Sigmoid colon (tissue), 7 donors: Measurements from ENCODE around the gene PIRT. TPM values are rescaled to one million over a fixed set of nuclear protein-coding genes. Genes with fewer than 3 reads are reported as not detected.

ENCODE experiments used
- DNase-seq: peaks from one replicate; pipeline ENCODE4 v3.0.0-alpha.2; 2019
- H3K27ac ChIP-seq, 4 donors: fragments of 200-600 bp; sonication (generic); one replicate each; pipeline ENCODE4 v1.5.1; 2016 to 2019; ENCODE audit warnings: mild to moderate bottlenecking in 1 of 4
- H3K27me3 ChIP-seq, 3 donors: fragments of 200-600 bp; sonication (generic); one replicate each; pipeline ENCODE4 v1.5.1; 2019; ENCODE audit warnings: mild to moderate bottlenecking in 1 of 3
- H3K36me3 ChIP-seq, 4 donors: fragments of 200-600 bp; sonication (generic); one replicate each; pipeline ENCODE4 v1.5.1; 2016 to 2019
- H3K4me1 ChIP-seq, 4 donors: fragments of 200-600 bp; sonication (generic); one replicate each; pipeline ENCODE4 v1.5.1; 2017 to 2019
- H3K4me3 ChIP-seq, 4 donors: fragments of 200-600 bp; sonication (generic); one replicate each; pipeline ENCODE4 v1.5.1; 2017 to 2019; ENCODE audit warnings: mild to moderate bottlenecking in 2 of 4, moderate library complexity in 1 of 4
- H3K9me3 ChIP-seq, 4 donors: fragments of 200-600 bp in 3 of 4; sonication (generic) in 3 of 4; one replicate each; pipeline versions ENCODE4 v1.5.1 to v1.6.1; 2013 to 2019
- CTCF ChIP-seq, 4 experiments: fragments of 450-650 bp in 3 of 4; fragments of 200-600 bp in 1 of 4; IDR thresholded peaks; one replicate each; pipeline ENCODE4 v1.5.1; 2016 to 2019; ENCODE audit warnings: antibody characterized with exemption in 4 of 4, mild to moderate bottlenecking in 3 of 4, moderate library complexity in 2 of 4
- EP300 ChIP-seq, 4 donors: sonication (generic); formaldehyde crosslinking; IDR thresholded peaks; one replicate each; pipeline ENCODE4 v1.6.1; 2017; ENCODE audit warnings: antibody characterized with exemption in 4 of 4
- POLR2A ChIP-seq, 2 donors: fragments of 450-650 bp; IDR thresholded peaks; one replicate each; pipeline ENCODE4 v1.6.1; 2016; ENCODE audit warnings: antibody characterized with exemption in 2 of 2, mild to moderate bottlenecking in 2 of 2, moderate library complexity in 2 of 2
- POLR2AphosphoS5 ChIP-seq, 4 donors: sonication (generic); formaldehyde crosslinking; IDR thresholded peaks; one replicate each; pipeline ENCODE4 v1.6.1; 2017; ENCODE audit warnings: antibody characterized with exemption in 4 of 4
- WGBS, 2 donors: extraction: QIAGEN DNeasy Blood & Tissue Kit; methylation state at CpG; one replicate each; pipeline ENCODE4 v1.1.7; 2013; 5-methylcytosine and 5-hydroxymethylcytosine counted together
- intact Hi-C: fragments of 100-400 bp; cut with DNase I; formaldehyde crosslinking; loops from one replicate; pipeline ENCODE4 v1.15.1; 2023
- polyA plus RNA-seq, 3 donors: library from polyadenylated mRNA; stranded (reverse); fragments of 200-250 nt; gene quantifications; one replicate each; pipeline ENCODE4 v1.2.3, GENCODE V29; 2013
- total RNA-seq, 4 donors: library from RNA; depleted of rRNA; stranded (reverse); fragments of >200 nt; gene quantifications; one replicate each; pipeline ENCODE4 v1.1.0, GENCODE V29; 2016
- donor health status: healthy with polysubstance abuse.
- donor health status: Bipolar disorder and iron deficiency.
- donor health status: healthy.

Gene PIRT
- total and polyA plus RNA-seq, 7 donors = 0.46 to 10.3 (median 3.6) TPM

DNA sequence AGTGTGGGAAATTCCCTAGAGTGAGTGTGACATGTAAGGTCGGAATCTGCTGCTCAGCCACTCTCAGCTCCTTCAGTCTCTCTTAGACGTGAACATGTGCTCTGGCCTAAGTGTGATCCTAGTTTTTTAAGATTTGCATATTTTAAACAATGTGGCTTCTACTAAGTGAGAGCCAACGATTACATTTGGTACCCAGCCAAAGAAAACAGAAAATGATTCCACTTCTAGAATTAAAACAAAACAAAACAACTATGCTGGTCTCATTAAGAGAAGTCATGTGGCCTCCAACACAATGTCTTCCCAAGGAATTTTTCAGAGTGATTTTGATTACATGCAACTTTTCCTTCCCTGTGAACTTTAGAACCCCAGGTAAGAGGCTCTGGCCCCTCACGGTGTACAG, 44.1 kb downstream of the PIRT start:
- no peak overlapping the region for H3K27ac ChIP-seq

GRCh38 chr17:10793256-10793655, 44.6 kb downstream of the PIRT start:
- WGBS, 2 donors = 88 to 91% methylated on average over 7 of the region's 7 CpGs

More for the DNA sequence above, 44.1 kb downstream of the PIRT start:
- intact Hi-C loops = no loop called here
- Histone ChIP-seq H3K4me3 (no peak overlapping the region), H3K4me1 (peaks cover 0 to 6% (median 2%) of the 10 kb centered on the region in 4 donors), H3K9me3 (no peaks in the 10 kb centered on the region), H3K27me3 (no peaks in the 10 kb centered on the region), H3K36me3 (no peaks in the 10 kb centered on the region)
- TF ChIP-seq POLR2A (IDR thresholded peaks at IDR 0.05) = no peak
- TF ChIP-seq EP300 (IDR thresholded peaks at IDR 0.05) = no peak
- TF ChIP-seq POLR2AphosphoS5 (IDR thresholded peaks at IDR 0.05) = no peak
- no peak for TF ChIP-seq CTCF (IDR thresholded peaks at IDR 0.05)
- 39 to 53% methylated on average over 4 of the region's 4 CpGs for WGBS, 2 donors
- DNase-seq = no peak

GRCh38 chr17:10792151-10792550, 45.7 kb downstream of the PIRT start:
- Histone ChIP-seq H3K4me1 (peaks cover 0 to 5% (median 0%) of the 10 kb centered on the region in 4 donors), H3K27me3 (no peaks in the 10 kb centered on the region), H3K27ac (no peak overlapping the region), H3K36me3 (no peaks in the 10 kb centered on the region), H3K4me3 (no peak overlapping the region), H3K9me3 (no peaks in the 10 kb centered on the region)
- DNase-seq = no peak
- intact Hi-C loops = no loop called here
- WGBS, 2 donors = 19 to 42% methylated on average over 8 of the region's 8 CpGs
- TF ChIP-seq POLR2AphosphoS5 (IDR thresholded peaks at IDR 0.05) (no peak), CTCF (IDR thresholded peaks at IDR 0.05) (no peak), EP300 (IDR thresholded peaks at IDR 0.05) (no peak), POLR2A (IDR thresholded peaks at IDR 0.05) (no peak)

More at GRCh38 chr17:10793256-10793655, 44.6 kb downstream of the PIRT start:
- no peaks in the 10 kb centered on the region for H3K36me3 ChIP-seq
- DNase-seq = no peak
- H3K9me3 ChIP-seq = no peaks in the 10 kb centered on the region
- H3K27me3 ChIP-seq = no peaks in the 10 kb centered on the region
- peaks cover 0 to 6% (median 2%) of the 10 kb centered on the region in 4 donors for H3K4me1 ChIP-seq
- TF ChIP-seq POLR2A (IDR thresholded peaks at IDR 0.05) = no peak
- no peak for TF ChIP-seq POLR2AphosphoS5 (IDR thresholded peaks at IDR 0.05)
- TF ChIP-seq CTCF (IDR thresholded peaks at IDR 0.05) = no peak
- TF ChIP-seq EP300 (IDR thresholded peaks at IDR 0.05) = no peak
- intact Hi-C loops = no loop called here
- H3K27ac ChIP-seq = no peak overlapping the region
- H3K4me3 ChIP-seq = no peak overlapping the region

DNA sequence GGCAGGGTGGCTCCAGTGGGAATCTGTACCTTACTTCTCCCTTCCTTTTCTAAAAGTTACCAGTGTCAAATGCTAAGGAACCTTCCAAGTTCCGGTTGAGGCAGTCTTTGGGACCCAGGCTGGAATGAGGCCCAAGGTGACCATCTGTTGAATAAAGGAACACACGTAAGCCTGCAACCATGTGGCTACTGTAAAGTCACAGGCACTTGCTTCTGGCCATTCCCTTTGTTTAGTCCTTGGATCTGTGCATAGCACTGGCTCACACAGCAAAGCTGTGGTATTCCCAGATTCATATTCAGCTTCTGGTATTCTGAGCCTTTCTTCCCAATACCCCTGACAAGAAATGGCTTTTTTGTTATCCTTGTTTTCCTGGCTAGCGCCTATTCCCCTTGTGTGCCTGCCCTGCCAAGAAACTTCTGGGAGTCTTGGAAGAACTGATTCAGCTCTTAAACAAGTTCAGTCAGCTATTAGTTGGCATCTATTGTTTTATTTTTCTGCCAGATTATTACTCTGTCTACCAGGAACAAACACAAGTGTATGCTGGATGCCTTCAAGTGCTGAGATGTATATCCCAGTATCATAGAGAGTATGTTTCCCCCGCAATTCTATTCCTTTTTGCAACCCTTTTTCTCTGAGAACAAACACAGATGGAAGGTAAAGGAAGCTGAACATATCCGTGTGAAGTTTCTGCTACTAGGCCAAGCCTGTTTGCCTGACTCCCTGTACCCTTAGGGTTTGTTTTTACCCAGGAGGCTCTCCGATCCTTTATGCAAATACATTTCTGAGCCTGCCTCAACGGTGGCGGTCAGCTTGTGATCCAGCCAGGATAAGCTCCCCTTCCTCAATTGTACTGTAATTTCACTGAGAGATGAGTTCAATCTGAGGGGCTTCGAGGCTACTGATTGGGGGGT, 47.1 kb downstream of the PIRT start:
- Histone ChIP-seq H3K27ac (no peak overlapping the region), H3K36me3 (no peaks in the 10 kb centered on the region), H3K4me1 (peaks cover 0 to 5% (median 0%) of the 10 kb centered on the region in 4 donors), H3K27me3 (no peaks in the 10 kb centered on the region), H3K9me3 (no peaks in the 10 kb centered on the region), H3K4me3 (no peak overlapping the region)
- TF ChIP-seq POLR2A (IDR thresholded peaks at IDR 0.05) (no peak), EP300 (IDR thresholded peaks at IDR 0.05) (no peak), CTCF (IDR thresholded peaks at IDR 0.05) (no peak), POLR2AphosphoS5 (IDR thresholded peaks at IDR 0.05) (no peak)
- 32 to 69% methylated on average over 9 of the region's 9 CpGs for WGBS, 2 donors
- no peak for DNase-seq
- intact Hi-C loops = no loop called here
